GM19043 (cell line): Measurements from ENCODE around the gene OPCML.

Source experiments
- ATAC-seq: cut with Tn5 transposase; IDR thresholded peaks from one replicate; pipeline ENCODE4 v1.9.1; 2021; ENCODE audit warnings: low read depth; ENCODE audit not compliant: unreplicated experiment

OPCML gene

DNA sequence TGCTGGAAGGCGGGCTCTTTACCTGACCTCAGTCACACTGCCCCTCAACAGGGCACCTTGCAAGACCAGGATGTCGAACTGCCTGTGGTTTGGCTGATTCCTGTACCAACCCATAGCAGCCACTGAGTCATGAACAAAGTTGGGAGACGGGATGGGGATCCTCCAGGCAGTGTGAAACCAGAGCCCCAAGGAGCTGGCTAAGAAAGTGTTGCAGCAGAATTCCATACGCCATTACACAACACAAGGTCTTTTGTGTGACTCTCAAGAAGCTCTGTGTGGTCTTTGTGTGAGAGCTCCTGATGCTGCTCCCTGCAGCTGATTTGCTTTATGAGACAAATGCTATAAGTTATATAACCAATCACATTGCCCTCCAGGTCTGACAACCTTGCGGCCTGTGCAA, 617.7 kb downstream of the OPCML start:
- no peak for ATAC-seq

DNA sequence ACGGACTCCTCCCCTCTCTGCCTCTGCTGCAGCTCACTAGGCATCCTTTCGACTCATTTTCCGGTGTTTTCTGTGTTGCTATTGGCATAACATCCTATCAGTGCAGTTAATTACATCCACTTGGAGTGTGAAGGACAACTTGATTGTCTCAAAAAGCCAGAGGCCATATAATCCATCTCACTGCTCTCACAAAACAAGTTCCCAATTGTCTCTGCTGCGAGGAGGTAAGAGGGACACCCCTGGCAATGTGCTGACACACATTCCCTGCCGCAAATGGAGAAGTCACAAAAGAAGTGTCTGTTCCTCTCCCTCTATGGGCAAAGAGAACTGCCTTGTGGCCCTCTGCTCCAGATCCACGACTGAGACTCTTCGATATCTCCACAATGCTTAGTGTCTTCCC, 618.4 kb downstream of the OPCML start:
- no peak for ATAC-seq

DNA sequence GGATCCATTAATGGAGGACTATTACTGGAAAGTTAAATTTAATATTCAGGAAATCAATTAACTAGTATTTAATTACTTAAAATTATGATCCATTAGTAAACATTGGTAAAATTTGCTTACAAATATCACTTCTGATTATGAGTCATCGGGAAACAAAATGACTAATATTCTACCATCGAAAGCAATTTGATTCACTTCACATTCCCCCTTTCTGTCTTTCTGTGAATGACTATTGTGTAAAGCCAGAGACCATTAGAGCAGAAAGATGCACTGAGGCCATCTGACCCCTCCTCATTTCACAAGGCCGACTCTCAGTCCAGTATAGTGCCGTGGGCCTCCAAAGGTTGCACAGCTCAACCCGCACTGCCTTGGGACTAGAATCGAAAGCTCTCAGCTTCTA, 619.0 kb downstream of the OPCML start:
- ATAC-seq, result no peak

DNA sequence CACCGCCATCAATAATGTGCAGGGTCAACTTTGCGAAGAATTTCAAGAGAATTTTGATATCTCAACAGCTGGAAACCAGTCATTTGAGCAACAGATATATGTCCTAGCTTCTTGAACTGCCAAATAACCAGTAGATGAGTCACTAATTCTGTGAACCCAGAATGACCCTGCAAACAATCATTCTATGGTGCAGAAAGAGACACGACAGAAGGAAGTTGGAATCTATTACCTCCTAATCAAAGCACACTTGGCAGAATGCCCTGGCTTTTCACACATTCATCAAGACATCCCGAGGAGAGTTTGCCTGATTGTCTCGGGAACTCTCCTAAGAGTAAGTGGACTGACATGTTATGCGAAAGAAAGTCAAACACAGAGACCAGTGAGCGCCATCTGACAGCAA, 621.1 kb downstream of the OPCML start:
- no peak for ATAC-seq

DNA sequence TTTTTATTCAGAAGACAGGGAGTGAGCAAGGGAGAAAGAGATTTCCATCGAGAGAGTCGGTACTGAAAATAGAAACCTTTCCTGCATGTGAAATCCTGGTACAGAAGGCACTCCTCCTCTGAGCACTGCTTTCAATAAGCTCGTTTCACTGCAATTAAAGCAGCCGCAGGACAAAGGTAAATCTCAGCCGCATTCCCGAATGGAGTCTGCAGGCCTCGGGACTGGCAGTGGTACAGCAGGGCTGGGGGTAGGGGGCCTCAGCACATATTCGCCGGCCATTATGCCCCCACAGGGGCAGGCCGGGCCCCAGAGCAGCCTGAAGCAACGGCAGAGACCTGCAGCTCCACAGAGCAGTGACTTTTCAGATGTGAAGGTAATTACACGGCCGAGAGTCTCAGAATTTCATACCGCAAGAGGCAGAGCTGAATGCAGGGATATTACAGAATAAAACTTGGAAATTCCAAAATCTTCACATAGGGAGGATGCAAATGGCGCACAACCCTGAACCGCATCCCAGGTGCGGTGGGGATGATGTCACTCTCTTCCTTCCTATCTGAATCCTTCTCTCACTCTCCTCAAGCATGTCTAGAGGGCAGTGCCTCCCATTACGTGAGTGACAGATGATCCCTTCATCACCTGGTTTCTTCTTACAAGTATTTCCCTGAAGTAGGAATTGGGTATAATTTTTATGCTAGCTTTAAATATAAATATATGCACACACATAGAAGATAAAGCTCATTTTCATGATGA, 622.1 kb downstream of the OPCML start:
- no peak for ATAC-seq

DNA sequence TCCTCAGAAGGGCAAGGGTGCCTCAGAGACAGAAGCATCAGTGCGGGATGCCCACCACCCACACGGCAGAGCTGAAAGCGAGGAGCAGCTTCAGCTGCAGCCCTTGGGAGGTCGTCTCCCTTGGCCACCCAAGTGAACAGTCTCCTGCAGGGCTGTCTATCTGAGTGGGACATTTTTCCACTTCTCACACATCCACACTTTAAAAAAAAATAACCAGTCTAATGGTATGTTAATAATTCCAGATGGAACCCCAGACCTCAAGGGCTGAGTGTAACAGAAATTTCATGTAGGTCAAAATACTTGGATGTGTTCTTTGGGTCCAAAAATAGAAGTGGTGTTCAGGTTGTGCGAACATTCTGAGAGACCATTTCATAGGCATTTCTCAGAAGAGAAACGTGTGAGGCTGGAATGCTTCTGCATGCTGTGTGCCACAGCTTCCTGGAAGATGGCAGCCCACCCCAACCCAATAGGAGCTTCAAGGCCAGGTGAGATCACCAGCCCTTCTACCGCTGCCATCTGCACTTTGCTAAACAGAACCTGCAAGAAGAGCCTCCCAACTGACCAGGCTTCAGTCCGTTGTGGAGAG, 623.2 kb downstream of the OPCML start:
- no peak for ATAC-seq

GRCh38 chr11:132908414-132908810, 623.9 kb downstream of the OPCML start:
- ATAC-seq, result no peak

GRCh38 chr11:132907651-132908413, 624.5 kb downstream of the OPCML start:
- no peak for ATAC-seq

- no peak for ATAC-seq
These were observed 627.7 kb downstream of the OPCML start for GRCh38 chr11:132904607-132905006.

DNA sequence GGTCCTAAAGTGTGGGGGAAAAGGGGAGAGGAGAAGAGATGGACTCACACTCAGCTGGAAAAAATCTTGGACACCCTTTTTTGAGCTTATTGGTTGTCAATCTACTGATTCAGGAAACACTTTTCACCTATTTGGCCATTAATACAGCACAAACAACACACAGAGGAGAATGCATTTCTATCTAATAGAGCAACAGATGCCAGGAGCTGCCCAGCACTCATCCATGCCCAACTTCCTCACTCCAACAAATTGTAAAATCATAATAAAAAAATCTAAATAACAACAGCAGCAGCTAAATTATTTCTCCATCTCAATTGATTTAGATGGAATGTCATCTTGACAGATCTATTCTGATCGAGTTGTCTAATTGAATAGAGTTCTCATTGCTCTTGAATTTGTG, 628.2 kb downstream of the OPCML start:
- no peak for ATAC-seq

GRCh38 chr11:132901638-132902471, 630.4 kb downstream of the OPCML start:
- ATAC-seq, result no peak

DNA sequence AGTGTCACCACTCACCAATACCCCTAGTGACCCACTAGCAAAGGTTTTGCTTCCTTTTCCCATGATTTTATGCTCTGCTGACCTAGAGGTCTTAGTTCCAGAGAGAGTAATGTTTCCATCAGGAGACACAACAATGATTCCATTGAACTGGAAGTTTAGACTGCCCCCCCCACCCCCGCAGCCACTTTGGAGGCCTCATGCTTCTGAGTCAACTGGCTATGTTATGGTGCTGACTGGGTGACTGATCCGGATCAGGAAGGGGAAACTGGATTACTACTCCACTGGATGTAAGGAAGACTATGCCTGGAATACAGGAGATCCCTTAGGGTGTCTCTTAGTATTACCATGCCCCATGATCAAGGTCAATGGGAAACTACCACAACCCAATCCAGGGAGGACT, 633.6 kb downstream of the OPCML start:
- ATAC-seq, result no peak

DNA sequence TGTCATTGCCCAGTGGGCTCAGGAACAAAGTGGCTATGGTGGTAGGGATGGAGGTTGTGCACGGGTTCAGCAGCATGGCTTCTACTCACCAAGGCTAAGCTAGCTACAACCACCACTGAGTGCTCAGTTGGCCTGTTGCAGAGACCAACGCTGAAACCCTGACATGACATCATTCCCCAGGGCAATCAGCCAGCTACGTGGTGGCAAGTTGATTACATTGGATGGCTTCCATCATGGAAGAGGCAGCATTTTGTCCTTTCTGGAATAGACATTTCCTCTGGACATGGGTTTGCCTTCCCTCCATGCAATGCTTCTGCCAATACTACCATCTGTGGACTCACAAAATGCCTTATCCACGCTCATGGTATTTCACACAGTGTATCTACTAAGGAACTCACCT, 634.3 kb downstream of the OPCML start:
- no peak for ATAC-seq

GRCh38 chr11:132895340-132895739, 637.0 kb downstream of the OPCML start:
- ATAC-seq, result no peak

- ATAC-seq, result no peak
These were observed 637.7 kb downstream of the OPCML start for GRCh38 chr11:132894606-132895005.

GRCh38 chr11:132892876-132893275, 639.4 kb downstream of the OPCML start:
- no peak for ATAC-seq

DNA sequence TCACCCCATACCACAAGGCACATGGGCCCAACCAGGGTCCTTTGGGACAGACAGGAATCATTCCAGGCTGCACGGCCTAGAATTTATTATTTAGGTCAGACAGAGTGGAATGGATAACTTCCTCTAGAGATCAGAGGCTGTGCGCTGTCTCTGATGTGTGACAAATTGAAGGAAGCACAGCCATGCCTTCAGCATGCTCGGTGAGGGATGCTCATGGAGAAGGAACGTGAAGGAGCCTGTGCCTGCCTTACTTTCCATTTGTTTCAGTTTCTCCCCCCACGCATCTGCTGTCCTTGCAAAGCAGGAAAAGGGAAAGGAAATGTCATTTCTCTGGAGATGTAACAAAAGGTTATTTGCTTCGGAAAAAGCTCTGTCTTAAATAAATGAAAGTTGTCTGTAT, 644.1 kb downstream of the OPCML start:
- ATAC-seq, result no peak

- ATAC-seq, result no peak
These were observed 646.0 kb downstream of the OPCML start for GRCh38 chr11:132886335-132886734.

DNA sequence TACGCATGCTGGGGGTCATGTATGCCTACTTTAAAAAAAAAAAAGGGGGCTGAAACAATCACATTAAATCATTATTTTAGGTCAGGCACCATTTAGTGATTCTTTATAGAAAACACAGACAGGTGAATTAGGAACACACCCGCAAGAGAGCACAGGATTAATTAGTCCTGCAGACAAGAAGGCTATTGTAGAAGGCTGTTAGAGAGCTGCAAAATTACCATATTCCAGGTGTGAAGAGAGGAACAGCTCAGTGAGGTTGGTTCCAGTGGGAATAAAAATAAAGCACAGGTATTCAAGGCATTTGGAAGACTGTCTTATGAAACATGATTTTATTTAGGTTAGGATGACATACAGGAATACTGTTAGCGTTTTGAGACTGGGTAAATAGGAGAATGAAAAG, 649.1 kb downstream of the OPCML start:
- ATAC-seq, result no peak

DNA sequence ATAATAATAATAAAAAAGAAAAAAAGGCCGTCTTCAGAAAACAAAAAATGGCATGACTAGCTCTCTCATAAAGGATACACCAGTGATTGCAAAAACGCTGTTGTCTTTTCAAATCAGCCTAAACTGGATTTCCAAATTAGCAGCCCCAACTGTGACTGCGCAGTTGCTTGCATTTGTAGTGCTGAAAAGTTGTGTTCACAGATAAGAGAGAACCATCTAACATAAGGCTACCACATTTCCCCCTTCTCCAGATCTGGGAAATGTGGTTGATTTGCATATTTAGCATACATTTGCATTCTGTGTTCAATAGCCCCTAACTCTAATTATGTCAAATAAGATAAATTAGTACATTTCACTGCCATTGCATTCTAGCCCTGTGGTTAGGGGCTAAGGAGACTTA, 650.7 kb downstream of the OPCML start:
- no peak for ATAC-seq

DNA sequence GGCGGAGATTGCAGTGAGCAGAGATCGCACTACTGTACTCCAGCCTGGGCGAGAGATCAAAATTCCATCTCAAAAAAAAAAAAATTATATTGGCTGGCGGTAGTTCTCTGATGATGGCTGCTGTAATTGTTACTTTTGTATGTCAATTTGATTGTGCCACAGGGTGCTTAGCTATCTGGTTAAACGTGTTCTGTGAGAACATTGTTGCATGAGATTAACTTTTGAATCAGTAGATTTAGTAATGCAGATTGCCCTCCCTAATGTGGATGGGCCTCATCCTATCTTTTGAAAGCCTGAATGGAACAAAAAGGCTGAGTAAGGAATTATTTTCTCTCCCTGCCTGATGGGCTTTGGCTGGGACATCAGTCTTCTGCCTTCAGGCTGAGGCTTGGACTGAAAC, 654.2 kb downstream of the OPCML start:
- no peak for ATAC-seq
